ENCODE results near the gene SLC9A3.

DNA sequence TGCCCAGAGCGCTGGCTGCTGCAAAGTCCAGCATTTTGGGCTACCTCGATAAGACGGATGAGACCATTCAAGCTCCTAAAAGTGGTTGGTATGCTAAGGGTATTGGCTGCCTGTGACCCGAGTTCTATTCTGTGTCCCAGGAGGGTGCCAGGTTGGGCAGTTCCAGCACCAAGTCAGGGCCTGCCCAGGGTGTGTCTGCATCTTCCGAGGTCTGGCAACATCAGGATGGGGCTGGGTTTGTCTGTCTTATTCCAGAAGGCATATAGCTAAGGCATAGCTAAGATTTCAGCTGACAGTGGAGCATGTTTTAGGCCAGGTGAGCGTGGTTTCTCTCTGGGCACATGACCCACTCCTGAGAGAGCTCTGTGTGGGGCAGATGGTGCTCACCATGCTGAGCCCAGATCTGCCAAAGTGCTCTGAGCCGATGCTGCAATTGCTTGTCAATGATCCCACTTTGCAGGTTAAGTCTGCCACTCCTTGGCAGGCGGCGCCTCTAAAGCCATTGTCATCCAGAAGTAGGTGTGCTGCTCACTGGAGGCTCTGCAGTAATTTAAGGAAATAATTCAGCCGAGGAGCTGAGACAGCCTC, 7.8 kb downstream of the SLC9A3 start:
- TF ChIP-seq RARB (CRISPR knock-in tag; IDR thresholded peaks at IDR 0.05) = no peak
- TF ChIP-seq ZNF8 (CRISPR knock-in tag; IDR thresholded peaks at IDR 0.05) = no peak
- no peak for TF ChIP-seq ZFP3 (CRISPR knock-in tag; IDR thresholded peaks at IDR 0.05)

Data from SK-N-SH treated with all-trans-retinoic acid at 6 μM for 48 hours (cell line).